CMK (cell line): ENCODE results near the gene CRABP1.

ENCODE experiments used
- DNase-seq: peaks from one replicate; pipeline ENCODE4 v3.0.0-alpha.2; 2010; ENCODE audit warnings: low read depth

Gene CRABP1

GRCh38 chr15:78317145-78317836 is 22.9 kb upstream of the CRABP1 start:
- no peak for DNase-seq

GRCh38 chr15:78319588-78319987 is 20.6 kb upstream of the CRABP1 start:
- no peak for DNase-seq

GRCh38 chr15:78320183-78320582 is 20.0 kb upstream of the CRABP1 start:
- no peak for DNase-seq

- DNase-seq: no peak
These were observed 19.0 kb upstream of the CRABP1 start for GRCh38 chr15:78321041-78321570.

GRCh38 chr15:78321786-78322185 is 18.4 kb upstream of the CRABP1 start:
- DNase-seq: no peak

GRCh38 chr15:78322243-78322642 is 17.9 kb upstream of the CRABP1 start:
- DNase-seq: no peak

GRCh38 chr15:78322724-78323521 is 17.2 kb upstream of the CRABP1 start:
- no peak for DNase-seq

GRCh38 chr15:78323693-78324092 is 16.5 kb upstream of the CRABP1 start:
- DNase-seq: no peak

- no peak for DNase-seq
These were observed 16.0 kb upstream of the CRABP1 start for GRCh38 chr15:78324144-78324543.

- no peak for DNase-seq
These were observed 14.9 kb upstream of the CRABP1 start for GRCh38 chr15:78325092-78325843.

- no peak for DNase-seq
These were observed 12.7 kb upstream of the CRABP1 start for GRCh38 chr15:78327466-78327865.

GRCh38 chr15:78329625-78330024 is 10.5 kb upstream of the CRABP1 start:
- DNase-seq: no peak

GRCh38 chr15:78334845-78335244 is 5.3 kb upstream of the CRABP1 start:
- DNase-seq: no peak

- no peak for DNase-seq
These were observed 4.2 kb upstream of the CRABP1 start for GRCh38 chr15:78335985-78336384.

GRCh38 chr15:78338781-78339180 is 1.4 kb upstream of the CRABP1 start:
- DNase-seq: no peak

GRCh38 chr15:78339559-78339958 is 594 bp upstream of the CRABP1 start:
- no peak for DNase-seq

- no peak for DNase-seq
These were observed 1.2 kb downstream of the CRABP1 start for GRCh38 chr15:78341057-78341987.

GRCh38 chr15:78342021-78342420 is 1.9 kb downstream of the CRABP1 start:
- no peak for DNase-seq

GRCh38 chr15:78343276-78344060 is 3.3 kb downstream of the CRABP1 start:
- DNase-seq: no peak

GRCh38 chr15:78345396-78346125 is 5.4 kb downstream of the CRABP1 start:
- DNase-seq: no peak
